ENCODE measurements around the gene OR52B2. TPM values are rescaled to one million over a fixed set of nuclear protein-coding genes. Genes with fewer than 3 reads are reported as not detected.

OR52B2 gene
- total and polyA plus RNA-seq, 2 of the 8 experiments (the other 6 are each of a cell fraction or from before 2014, with no cell fraction given) = 0.15 TPM; not detected in 1

DNA sequence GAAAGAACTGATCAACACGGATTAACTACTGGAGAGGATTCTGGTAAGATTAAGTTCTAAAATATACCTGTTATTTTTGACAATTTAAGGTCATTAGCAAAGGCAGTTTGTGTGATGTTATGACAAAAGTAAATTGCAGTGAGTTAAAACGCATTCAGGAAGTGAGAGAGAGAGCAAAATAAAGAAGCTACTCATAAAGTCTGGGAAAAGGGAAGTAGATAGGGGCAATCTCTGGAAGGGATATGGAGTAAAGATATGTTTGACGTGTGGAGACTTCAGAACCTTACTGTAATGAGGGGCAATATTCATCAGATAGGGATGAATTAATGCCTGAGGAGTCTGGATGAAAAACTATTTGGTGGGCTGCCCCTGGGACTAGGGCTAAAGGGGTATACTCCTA is 45.9 kb downstream of the OR52B2 start:
- Histone ChIP-seq H3K9me3 (ENCODE audit: insufficient read depth in 2 of 2, low read depth in 1 of 2, low read length in 1 of 2) (no peaks in the 10 kb centered on the region), H3K14ac (ENCODE audit: insufficient read length) (no peak overlapping the region), H4K8ac (ENCODE audit: extremely low read depth, insufficient read depth, low read length) (no peak overlapping the region), H2BK15ac (ENCODE audit: low read length) (no peak overlapping the region), H2BK5ac (ENCODE audit: low read depth, low read length) (no peak overlapping the region), H2BK120ac (replicated peaks; ENCODE audit: low read depth, low read length) (no peak overlapping the region), H3K36me3 (ENCODE audit: control insufficient read depth in 2 of 4, insufficient read depth in 4 of 4, low read length in 3 of 4) (no peaks in the 10 kb centered on the region), H2BK20ac (ENCODE audit: low read length) (no peak overlapping the region), H3K23me2 (ENCODE audit: low read depth, low read length) (no peaks in the 10 kb centered on the region), H3K4ac (replicated peaks; ENCODE audit: insufficient read length, low read depth, low read length) (no peak overlapping the region), H3K4me1 (replicated peaks in 1 of 4; ENCODE audit: control insufficient read depth in 3 of 4, insufficient read depth in 4 of 4, low read length in 3 of 4) (no peaks in the 10 kb centered on the region), H3K79me2 (ENCODE audit: control insufficient read depth in 1 of 2, insufficient read depth in 2 of 2, low read length in 2 of 2) (no peaks in the 10 kb centered on the region), H3K4me2 (ENCODE audit: insufficient read depth in 1 of 2, low read depth in 2 of 2, low read length in 2 of 2) (no peak overlapping the region), H4K91ac (replicated peaks; ENCODE audit: insufficient read length, low read length) (no peak overlapping the region), H3K27me3 (replicated peaks in 1 of 4; ENCODE audit: control insufficient read depth in 3 of 4, extremely low read depth in 1 of 4, insufficient read depth in 3 of 4, low read length in 3 of 4) (no peaks in the 10 kb centered on the region), H3K4me3 (ENCODE audit: extremely low read depth in 1 of 4, insufficient read depth in 2 of 4, low read depth in 3 of 4, low read length in 4 of 4) (no peak overlapping the region), H3K18ac (ENCODE audit: extremely low read depth, low read length) (no peak overlapping the region), H2AFZ (ENCODE audit: low read length) (no peak overlapping the region), H3K9ac (replicated peaks in 1 of 4; ENCODE audit: extremely low read depth in 1 of 4, low read depth in 3 of 4, low read length in 3 of 4) (no peak overlapping the region), H3K23ac (ENCODE audit: insufficient read length) (no peak overlapping the region), H3K27ac (ENCODE audit: low read depth, low read length) (no peak overlapping the region), H4K20me1 (replicated peaks in 1 of 2; ENCODE audit: control insufficient read depth in 1 of 2, insufficient read depth in 2 of 2, low read length in 2 of 2) (no peaks in the 10 kb centered on the region), H3K79me1 (ENCODE audit: low read depth, low read length) (no peaks in the 10 kb centered on the region), H3K56ac (replicated peaks; ENCODE audit: insufficient read length, low read depth, low read length) (no peak overlapping the region), H2BK12ac (ENCODE audit: low read depth, low read length) (no peak overlapping the region), H4K5ac (ENCODE audit: insufficient read length, low read depth, low read length) (no peak overlapping the region), H2AK5ac (ENCODE audit: low read depth, low read length) (no peak overlapping the region)
- no peak for FAIRE-seq
- CTCF ChIA-PET (ENCODE audit: partially characterized antibody) = no interaction called here
- POLR2A ChIA-PET (ENCODE audit: partially characterized antibody) = no interaction called here
- DNase-seq (ENCODE audit: low read depth in 1 of 2, low spot score in 2 of 2) = no peak
- WGBS, 2 experiments (ENCODE audit: extremely low coverage in 1 of 2, insufficient coverage in 1 of 2, insufficient read length in 1 of 2, insufficient replicate concordance in 2 of 2, low coverage in 1 of 2, low lambda C conversion rate in 2 of 2, missing lambda C conversion rate in 1 of 2) = 86% methylated on average over 3 of the region's 3 CpGs; no CpG with 5 or more reads in 1 of the 2 experiments
- no peak for TF ChIP-seq CTBP2 (IDR thresholded peaks at IDR 0.05; ENCODE audit: borderline replicate concordance, insufficient read depth, insufficient read length, low read length)
- TF ChIP-seq BACH1 (IDR thresholded peaks at IDR 0.05; ENCODE audit: low read length) = no peak
- TF ChIP-seq BCL11A (IDR thresholded peaks at IDR 0.05; ENCODE audit: low read depth in 2 of 2, low read length in 2 of 2) = no peak
- TF ChIP-seq CBX8 (IDR thresholded peaks at IDR 0.05; ENCODE audit: borderline replicate concordance, low read depth, low read length) = no peak
- no peak for TF ChIP-seq ATF2 (IDR thresholded peaks at IDR 0.05; ENCODE audit: low read length)
- TF ChIP-seq JUN (IDR thresholded peaks at IDR 0.05; ENCODE audit: low read depth, low read length) = no peak
- no peak for TF ChIP-seq CHD1 (IDR thresholded peaks at IDR 0.05; ENCODE audit: low read depth, low read length)
- no peak for TF ChIP-seq RAD21 (IDR thresholded peaks at IDR 0.05 in 1 of 2, conservative IDR thresholded peaks at IDR 0.05 in 1 of 2; ENCODE audit: low read depth in 2 of 2, low read length in 2 of 2)
- TF ChIP-seq PHF8 (conservative IDR thresholded peaks at IDR 0.05; ENCODE audit: low read depth, low read length) = no peak
- TF ChIP-seq CEBPB (IDR thresholded peaks at IDR 0.05; ENCODE audit: low read depth, low read length) = no peak
- TF ChIP-seq YY1 (IDR thresholded peaks at IDR 0.05; ENCODE audit: low read depth, low read length) = no peak
- no peak for TF ChIP-seq KDM4A (IDR thresholded peaks at IDR 0.05; ENCODE audit: low read depth, low read length, severe bottlenecking)
- TF ChIP-seq TAF1 (IDR thresholded peaks at IDR 0.05; ENCODE audit: low read depth, low read length) = no peak
- TF ChIP-seq CHD2 (IDR thresholded peaks at IDR 0.05; ENCODE audit: low read length) = no peak
